HEK293T (cell line): ENCODE measurements around the gene FHIT.

Source experiments
- CTCF ChIA-PET: fragments of 350-600 bp; formaldehyde crosslinking; extraction: SDS; loops from one replicate; lab custom pipeline; 2021; ENCODE audit warnings: antibody characterized with exemption, inconsistent platforms; lab: Yijun Ruan, JAX
- POLR2A ChIA-PET: fragments of 350-600 bp; formaldehyde crosslinking; extraction: SDS; loops from one replicate; lab custom pipeline; 2020; ENCODE audit warnings: antibody characterized with exemption, inconsistent platforms; lab: Yijun Ruan, JAX
- DNase-seq: peaks from one replicate; pipeline ENCODE4 v3.0.0; 2012; ENCODE audit warnings: mixed read lengths; ENCODE audit errors: extremely low spot score
- ARNT ChIP-seq: fragments of 450-650 bp; IDR thresholded peaks from 2 replicates; pipeline ENCODE4 v1.6.1; 2017; ENCODE audit warnings: mild to moderate bottlenecking
- BHLHE40 ChIP-seq: fragments of 450-650 bp; IDR thresholded peaks from 2 replicates; pipeline ENCODE4 v1.6.1; 2016; ENCODE audit warnings: mild to moderate bottlenecking, moderate library complexity, borderline replicate concordance
- CTBP1 ChIP-seq: fragments of 450-650 bp; IDR thresholded peaks from 2 replicates; pipeline ENCODE4 v1.6.1; 2016; ENCODE audit warnings: borderline replicate concordance
- ELF4 ChIP-seq: fragments of 450-650 bp; IDR thresholded peaks from 2 replicates; pipeline ENCODE4 v1.6.1; 2017; ENCODE audit warnings: antibody characterized with exemption
- FOXA1 ChIP-seq: fragments of 450-650 bp; IDR thresholded peaks from 2 replicates; pipeline ENCODE4 v1.6.1; 2016; ENCODE audit warnings: mild to moderate bottlenecking
- FOXK2 ChIP-seq: fragments of 450-650 bp; IDR thresholded peaks from 2 replicates; pipeline ENCODE4 v1.6.1; 2016; ENCODE audit warnings: mild to moderate bottlenecking
- FOXM1 ChIP-seq: fragments of 450-650 bp; IDR thresholded peaks from 2 replicates; pipeline ENCODE4 v1.6.1; 2017; ENCODE audit warnings: mild to moderate bottlenecking, borderline replicate concordance
- HDGF ChIP-seq: fragments of 450-650 bp; IDR thresholded peaks from 2 replicates; pipeline ENCODE4 v1.6.1; 2017; ENCODE audit warnings: antibody characterized with exemption, borderline replicate concordance
- L3MBTL2 ChIP-seq: fragments of 450-650 bp; conservative IDR thresholded peaks from 2 replicates; pipeline ENCODE4 v1.6.1; 2016; ENCODE audit warnings: mild to moderate bottlenecking
- LEF1 ChIP-seq: fragments of 450-650 bp; IDR thresholded peaks from 2 replicates; pipeline ENCODE4 v1.6.1; 2017; ENCODE audit warnings: mild to moderate bottlenecking, borderline replicate concordance
- NFRKB ChIP-seq: fragments of 450-650 bp; IDR thresholded peaks from 2 replicates; pipeline ENCODE4 v1.6.1; 2016; ENCODE audit warnings: mild to moderate bottlenecking, moderate library complexity
- PKNOX1 ChIP-seq: fragments of 450-650 bp; IDR thresholded peaks from 2 replicates; pipeline ENCODE4 v1.6.1; 2016
- SP1 ChIP-seq: fragments of 450-650 bp; IDR thresholded peaks from 2 replicates; pipeline ENCODE4 v1.6.1; 2017
- SUZ12 ChIP-seq: fragments of 450-650 bp; IDR thresholded peaks from 2 replicates; pipeline ENCODE4 v1.6.1; 2016; ENCODE audit warnings: mild to moderate bottlenecking
- TARDBP ChIP-seq: fragments of 450-650 bp; IDR thresholded peaks from 2 replicates; pipeline ENCODE4 v1.6.1; 2016
- ZNF384 ChIP-seq: fragments of 450-650 bp; IDR thresholded peaks from 2 replicates; pipeline ENCODE4 v1.6.1; 2016

The FHIT gene

GRCh38 chr3:60228823-60229222 lies 1022.4 kb downstream of the FHIT start:
- no peak for DNase-seq
- ChIA-PET POLR2A (no interaction called here), CTCF (no interaction called here)
- no peak for TF ChIP-seq SUZ12
- no peak for TF ChIP-seq ARNT
- no peak for TF ChIP-seq FOXK2
- no peak for TF ChIP-seq TARDBP
- no peak for TF ChIP-seq BHLHE40
- TF ChIP-seq CTBP1, result no peak
- TF ChIP-seq HDGF, result no peak
- TF ChIP-seq FOXA1, result no peak
- no peak for TF ChIP-seq ELF4
- TF ChIP-seq SP1, result no peak
- no peak for TF ChIP-seq PKNOX1
- TF ChIP-seq NFRKB, result no peak

- TF ChIP-seq SUZ12 (no peak), HDGF (no peak), SP1 (no peak), L3MBTL2 (no peak)
- POLR2A ChIA-PET, result no interaction called here
- CTCF ChIA-PET, result no interaction called here
- no peak for DNase-seq
These were observed 1024.3 kb downstream of the FHIT start for GRCh38 chr3:60226912-60227311.

- ChIA-PET CTCF (no interaction called here), POLR2A (no interaction called here)
- no peak for DNase-seq
- no peak for TF ChIP-seq ARNT
- no peak for TF ChIP-seq ZNF384
- no peak for TF ChIP-seq SP1
- TF ChIP-seq FOXA1, result no peak
- TF ChIP-seq CTBP1, result no peak
- TF ChIP-seq HDGF, result no peak
- TF ChIP-seq PKNOX1, result no peak
- no peak for TF ChIP-seq LEF1
- TF ChIP-seq BHLHE40, result no peak
- TF ChIP-seq ELF4, result no peak
- no peak for TF ChIP-seq SUZ12
- TF ChIP-seq FOXK2, result no peak
- no peak for TF ChIP-seq FOXM1
- TF ChIP-seq TARDBP, result no peak
- no peak for TF ChIP-seq NFRKB
- TF ChIP-seq L3MBTL2, result no peak
These were observed 1025.4 kb downstream of the FHIT start for GRCh38 chr3:60225848-60226247.

- ChIA-PET CTCF (no interaction called here), POLR2A (no interaction called here)
- TF ChIP-seq CTBP1 (no peak), ELF4 (no peak), LEF1 (no peak), TARDBP (no peak), NFRKB (no peak), HDGF (no peak), SP1 (no peak)
- DNase-seq, result no peak
These were observed 1030.5 kb downstream of the FHIT start for GRCh38 chr3:60220768-60221167.

GRCh38 chr3:60219501-60219900 lies 1031.8 kb downstream of the FHIT start:
- ChIA-PET POLR2A (no interaction called here), CTCF (interaction anchor here (0.7 kb wide), 1 partner anchor 25 kb away, joined by 4 read pairs; no protein-coding TSS in a partner anchor)
- TF ChIP-seq HDGF (no peak), FOXK2 (no peak), ELF4 (no peak), FOXA1 (no peak), TARDBP (no peak), FOXM1 (no peak), ZNF384 (no peak), CTBP1 (no peak), BHLHE40 (no peak), ARNT (no peak), L3MBTL2 (no peak), LEF1 (no peak)

GRCh38 chr3:60217156-60217911 lies 1033.9 kb downstream of the FHIT start:
- POLR2A ChIA-PET, result no interaction called here
- CTCF ChIA-PET, result no interaction called here
- TF ChIP-seq FOXA1, result no peak
- no peak for TF ChIP-seq L3MBTL2
- no peak for TF ChIP-seq NFRKB
- TF ChIP-seq HDGF, result no peak
- no peak for TF ChIP-seq PKNOX1
- TF ChIP-seq ARNT, result no peak
- no peak for TF ChIP-seq FOXK2
- no peak for TF ChIP-seq SP1
- TF ChIP-seq CTBP1, result no peak
- TF ChIP-seq BHLHE40, result no peak
- no peak for TF ChIP-seq SUZ12
- TF ChIP-seq ZNF384, result no peak
- TF ChIP-seq LEF1, result no peak
- no peak for TF ChIP-seq TARDBP
- no peak for TF ChIP-seq ELF4
- TF ChIP-seq FOXM1, result no peak
- DNase-seq, result no peak

More at GRCh38 chr3:60219501-60219900, 1031.8 kb downstream of the FHIT start:
- DNase-seq, result no peak
